Psoas muscle (tissue), 8 donors: ENCODE results near the gene FOXI1. TPM values are rescaled to one million over a fixed set of nuclear protein-coding genes. Genes with fewer than 3 reads are reported as not detected.

Experiments
- ATAC-seq, 4 donors: fragments of 200-7000 bp; cut with Tn5 transposase; one replicate each; pipeline ENCODE4 v1.9.1; 2020; ENCODE audit warnings: moderate library complexity in 3 of 4, mild to moderate bottlenecking in 2 of 4
- DNase-seq, 2 donors: peaks; one replicate each; pipeline ENCODE4 v3.0.0-alpha.2; 2020
- H3K27ac ChIP-seq: fragments of 200-600 bp; one replicate; pipeline ENCODE4 v1.8.0; 2022
- H3K27me3 ChIP-seq, 3 donors: fragments of 200-600 bp in 1 of 3; one replicate each; pipeline versions ENCODE4 v1.6.1 to v1.8.0; 2013 to 2022; ENCODE audit warnings: low read length in 2 of 3, mild to moderate bottlenecking in 2 of 3, moderate library complexity in 1 of 3; ENCODE audit not compliant: insufficient read depth in 3 of 3
- H3K36me3 ChIP-seq, 2 donors: fragments of 200-600 bp in 1 of 2; one replicate each; pipeline versions ENCODE4 v1.6.1 to v1.8.0; 2013 to 2022; ENCODE audit warnings: low read depth in 1 of 2, mild to moderate bottlenecking in 1 of 2, moderate library complexity in 1 of 2; ENCODE audit not compliant: insufficient read depth in 1 of 2
- H3K4me1 ChIP-seq: fragments of 200-600 bp; one replicate; pipeline ENCODE4 v1.8.0; 2022
- H3K4me3 ChIP-seq: fragments of 200-600 bp; one replicate; pipeline ENCODE4 v1.8.0; 2022; ENCODE audit warnings: mild to moderate bottlenecking
- H3K9me3 ChIP-seq: fragments of 200-600 bp; one replicate; pipeline ENCODE4 v1.8.0; 2022
- CTCF ChIP-seq: fragments of 200-600 bp; IDR thresholded peaks from one replicate; pipeline ENCODE4 v1.8.0; 2022; ENCODE audit warnings: antibody characterized with exemption
- WGBS, 3 donors: extraction: QIAGEN DNeasy Blood & Tissue Kit; methylation state at CpG; one replicate each; pipeline versions ENCODE4 v1.1.6 to v1.1.7; 2013; 5-methylcytosine and 5-hydroxymethylcytosine counted together
- intact Hi-C, 2 donors: fragments of 100-400 bp; cut with DNase I; formaldehyde crosslinking; loops; one replicate each; pipeline versions ENCODE4 v1.11.0 to v1.14.2; 2022
- polyA plus RNA-seq, 3 donors: library from polyadenylated mRNA; stranded (reverse); fragments of 200-250 nt; gene quantifications; one replicate each; pipeline ENCODE4 v1.2.3, GENCODE V29; 2013
- total RNA-seq, 4 donors: library from RNA; stranded (reverse); fragmentation: NEBNext Ultra II Directional in 2 of 4; extraction: Animal tissue kit (Norgen Biotek cat#: 25700) in 2 of 4; gene quantifications; one replicate each; pipeline versions ENCODE4 v1.2.1 to v1.2.4, GENCODE V29; 2021 to 2023
- donor health status: healthy with polysubstance abuse.
- donor health status: DM: no; HTN: no; CAD: no; lungs with moderate emphysema.
- donor health status: Bipolar disorder and iron deficiency.
- donor health status: healthy.
- donor health status: DM: yes; HTN: yes; CAD: no.
- donor health status: DM: no; HTN: no; CAD: no.
- donor health status: DM: no; HTN: no; CAD: no.
- donor health status: DM: yes; HTN: yes; CAD: no.

Gene FOXI1
- total and polyA plus RNA-seq, 7 donors, result not detected

GRCh38 chr5:170114271-170114670 lies 8.6 kb downstream of the FOXI1 start:
- ATAC-seq, result no peak
- intact Hi-C loops, result loop anchor here in 1 of 2 donors (5.0 kb wide), 1 partner anchor 303 kb away; no protein-coding TSS in a partner anchor
- no peak for DNase-seq
- Histone ChIP-seq H3K27me3 (no peaks in the 10 kb centered on the region), H3K36me3 (no peaks in the 10 kb centered on the region), H3K4me1 (no peaks in the 10 kb centered on the region), H3K9me3 (no peaks in the 10 kb centered on the region), H3K4me3 (no peak overlapping the region), H3K27ac (no peak overlapping the region)
- WGBS, 3 donors, result 69 to 81% (median 79%) methylated on average over 7 of the region's 7 CpGs
- no peak for TF ChIP-seq CTCF

DNA sequence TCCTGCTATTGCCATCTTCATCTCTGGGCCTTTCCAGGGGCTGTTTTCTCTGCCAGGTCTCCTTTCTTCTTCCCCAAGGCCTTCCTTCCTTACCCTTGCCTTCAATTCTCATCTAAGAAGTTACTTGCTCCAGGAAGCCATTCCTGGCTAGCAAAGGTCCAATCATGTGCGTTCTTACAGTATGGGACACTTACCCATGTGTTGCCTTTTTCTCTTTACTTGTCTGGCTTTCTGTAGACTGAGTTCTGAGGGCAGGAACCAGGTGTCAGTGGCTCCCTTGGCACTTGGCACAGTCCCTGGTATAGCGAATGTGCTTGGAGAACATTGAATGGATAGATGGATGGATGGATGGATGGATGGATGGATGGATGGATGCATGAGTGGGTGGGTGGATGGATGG lies 10.2 kb downstream of the FOXI1 start:
- no peak overlapping the region for H3K27ac ChIP-seq
- WGBS, 3 donors, result 83 to 85% (median 85%) methylated on average over 2 of the region's 2 CpGs
- TF ChIP-seq CTCF, result no peak
- DNase-seq, result no peak
- H3K9me3 ChIP-seq, result no peaks in the 10 kb centered on the region
- H3K4me3 ChIP-seq, result no peak overlapping the region
- intact Hi-C loops, result no loop called here
- H3K4me1 ChIP-seq, result no peaks in the 10 kb centered on the region
- ATAC-seq, result no peak
- H3K27me3 ChIP-seq, result no peaks in the 10 kb centered on the region
- no peaks in the 10 kb centered on the region for H3K36me3 ChIP-seq

DNA sequence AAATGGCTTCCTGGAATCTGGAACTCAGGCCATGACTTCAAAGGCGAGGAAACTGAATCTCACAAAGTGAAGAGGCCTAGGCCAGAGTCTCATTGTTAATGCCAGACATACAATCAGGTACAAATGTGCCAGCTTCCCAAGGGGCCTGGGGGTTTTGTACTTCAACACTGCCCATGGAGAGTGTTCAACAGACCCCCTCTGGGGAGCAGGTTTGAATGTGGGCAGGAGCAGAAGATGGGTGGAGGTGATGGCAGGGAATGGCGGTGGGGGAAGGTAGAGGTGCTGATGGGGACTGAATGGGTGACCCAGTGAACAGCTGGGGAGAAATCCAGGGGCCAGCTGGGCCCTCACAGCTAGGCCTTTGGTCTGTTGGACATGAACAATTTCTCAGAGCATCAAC lies 12.0 kb downstream of the FOXI1 start:
- H3K4me3 ChIP-seq, result no peak overlapping the region
- no peak for TF ChIP-seq CTCF
- no peaks in the 10 kb centered on the region for H3K27me3 ChIP-seq
- no peaks in the 10 kb centered on the region for H3K36me3 ChIP-seq
- H3K9me3 ChIP-seq, result no peaks in the 10 kb centered on the region
- H3K4me1 ChIP-seq, result no peaks in the 10 kb centered on the region
- ATAC-seq (no peak), DNase-seq (no peak)
- H3K27ac ChIP-seq, result no peak overlapping the region
- 82 to 94% (median 86%) methylated on average over 2 of the region's 2 CpGs for WGBS, 3 donors
- intact Hi-C loops, result no loop called here

GRCh38 chr5:170120576-170120975 lies 14.9 kb downstream of the FOXI1 start:
- 91 to 96% (median 95%) methylated on average over 2 of the region's 2 CpGs for WGBS, 3 donors
- H3K27ac ChIP-seq, result no peak overlapping the region
- no peaks in the 10 kb centered on the region for H3K36me3 ChIP-seq
- no peaks in the 10 kb centered on the region for H3K27me3 ChIP-seq
- intact Hi-C loops, result no loop called here
- no peaks in the 10 kb centered on the region for H3K9me3 ChIP-seq
- no peak for ATAC-seq
- H3K4me1 ChIP-seq, result no peaks in the 10 kb centered on the region
- H3K4me3 ChIP-seq, result no peak overlapping the region
- TF ChIP-seq CTCF, result no peak
- no peak for DNase-seq

DNA sequence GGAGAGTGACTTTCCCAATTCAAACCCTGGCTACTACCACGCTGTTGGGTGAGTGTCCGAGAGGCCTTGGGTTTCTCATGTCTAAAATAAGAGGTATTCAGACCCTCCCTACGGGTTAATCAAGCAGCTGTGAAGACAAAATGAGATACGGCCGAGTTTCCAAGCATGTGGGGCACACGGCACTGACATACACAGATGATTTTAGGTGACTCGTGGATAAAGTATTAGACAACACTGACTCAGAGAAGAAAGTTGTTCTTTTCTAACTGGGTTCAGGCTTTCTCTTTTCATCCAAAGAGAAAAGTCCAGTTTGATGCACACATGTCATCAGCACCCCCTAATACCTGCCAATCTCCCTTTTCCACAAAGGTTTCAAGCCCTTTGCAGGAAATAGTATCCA lies 15.6 kb downstream of the FOXI1 start:
- Histone ChIP-seq H3K4me3 (no peak overlapping the region), H3K27me3 (no peaks in the 10 kb centered on the region), H3K9me3 (no peaks in the 10 kb centered on the region), H3K27ac (no peak overlapping the region), H3K36me3 (no peaks in the 10 kb centered on the region), H3K4me1 (no peaks in the 10 kb centered on the region)
- WGBS, 3 donors, result 65 to 72% (median 69%) methylated on average over 7 of the region's 7 CpGs
- ATAC-seq, result no peak
- no peak for TF ChIP-seq CTCF
- DNase-seq, result no peak
- intact Hi-C loops, result no loop called here
